Right atrium auricular region (tissue), 2 donors: ENCODE measurements around the gene GOLGA1. TPM values are rescaled to one million over a fixed set of nuclear protein-coding genes. Genes with fewer than 3 reads are reported as not detected.
A peak's percentile ranks its signal among the peaks of the same experiment; 100 is the strongest.

Experiments used
- DNase-seq: peaks from one replicate; pipeline ENCODE4 v3.0.0-alpha.2; 2019; ENCODE audit warnings: low spot score
- H3K27ac ChIP-seq, 2 donors: fragments of 200-600 bp; sonication (generic); 1 replicate in 1 of 2; 2 replicates in 1 of 2; pipeline ENCODE4 v1.5.1; 2016 to 2019
- H3K27me3 ChIP-seq, 2 donors: fragments of 200-600 bp; sonication (generic); one replicate each; pipeline versions ENCODE4 v1.5.1 to v1.6.0; 2017 to 2019
- H3K36me3 ChIP-seq: fragments of 200-600 bp; sonication (generic); one replicate; pipeline ENCODE4 v1.5.1; 2016
- H3K4me1 ChIP-seq, 2 donors: fragments of 200-600 bp; sonication (generic); one replicate each; pipeline versions ENCODE4 v1.5.1 to v1.6.0; 2017 to 2019
- H3K4me3 ChIP-seq, 2 donors: fragments of 200-600 bp; sonication (generic); 1 replicate in 1 of 2; 2 replicates in 1 of 2; pipeline ENCODE4 v1.5.1; 2017 to 2019; ENCODE audit warnings: mild to moderate bottlenecking in 1 of 2, moderate library complexity in 1 of 2
- H3K9me3 ChIP-seq, 2 donors: fragments of 200-600 bp; sonication (generic); one replicate each; pipeline ENCODE4 v1.5.1; 2019
- total RNA-seq, 2 donors: library from RNA; depleted of rRNA; stranded (reverse); fragments of >200 nt; gene quantifications; one replicate each; pipeline ENCODE4 v1.1.0, GENCODE V29; 2016
- TF ChIP-seq, protein P1 (sequence below), 2 donors: fragments of 200-600 bp; sonication (generic); IDR thresholded peaks; one replicate each; pipeline ENCODE4 v1.5.1; 2019; ENCODE audit warnings: antibody characterized with exemption in 2 of 2

The GOLGA1 gene
- total RNA-seq, 2 donors from 2014 or later: 12.8 to 17.2 TPM

DNA sequence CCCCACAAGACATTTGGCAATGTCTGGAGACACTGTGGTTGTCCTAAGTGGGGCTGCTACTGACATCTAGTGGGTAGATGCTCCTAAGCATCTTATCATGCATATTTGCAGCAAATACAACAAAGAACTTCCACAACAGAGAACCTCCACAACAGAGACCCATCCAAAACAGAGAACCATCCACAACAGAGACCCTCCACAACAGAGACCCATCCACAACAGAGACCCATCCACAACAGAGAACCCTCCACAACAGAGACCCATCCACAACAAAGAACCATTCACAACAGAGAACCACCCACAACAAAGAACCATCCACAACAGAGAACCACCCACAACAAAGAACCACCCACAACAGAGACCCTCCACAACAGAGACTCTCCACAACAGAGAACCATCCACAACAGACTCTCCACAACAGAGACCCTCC is 46.1 kb downstream of the GOLGA1 start:
- H3K36me3 ChIP-seq: peaks cover 54% of the 10 kb centered on the region
- no peak overlapping the region for H3K4me3 ChIP-seq
- H3K4me1 ChIP-seq: no peaks in the 10 kb centered on the region
- DNase-seq: no peak
- TF ChIP-seq, protein P1, sequence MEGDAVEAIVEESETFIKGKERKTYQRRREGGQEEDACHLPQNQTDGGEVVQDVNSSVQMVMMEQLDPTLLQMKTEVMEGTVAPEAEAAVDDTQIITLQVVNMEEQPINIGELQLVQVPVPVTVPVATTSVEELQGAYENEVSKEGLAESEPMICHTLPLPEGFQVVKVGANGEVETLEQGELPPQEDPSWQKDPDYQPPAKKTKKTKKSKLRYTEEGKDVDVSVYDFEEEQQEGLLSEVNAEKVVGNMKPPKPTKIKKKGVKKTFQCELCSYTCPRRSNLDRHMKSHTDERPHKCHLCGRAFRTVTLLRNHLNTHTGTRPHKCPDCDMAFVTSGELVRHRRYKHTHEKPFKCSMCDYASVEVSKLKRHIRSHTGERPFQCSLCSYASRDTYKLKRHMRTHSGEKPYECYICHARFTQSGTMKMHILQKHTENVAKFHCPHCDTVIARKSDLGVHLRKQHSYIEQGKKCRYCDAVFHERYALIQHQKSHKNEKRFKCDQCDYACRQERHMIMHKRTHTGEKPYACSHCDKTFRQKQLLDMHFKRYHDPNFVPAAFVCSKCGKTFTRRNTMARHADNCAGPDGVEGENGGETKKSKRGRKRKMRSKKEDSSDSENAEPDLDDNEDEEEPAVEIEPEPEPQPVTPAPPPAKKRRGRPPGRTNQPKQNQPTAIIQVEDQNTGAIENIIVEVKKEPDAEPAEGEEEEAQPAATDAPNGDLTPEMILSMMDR (IDR thresholded peaks at IDR 0.05): peak in 1 of 2 donors; percentile 46
- H3K9me3 ChIP-seq: no peaks in the 10 kb centered on the region
- H3K27ac ChIP-seq: no peak overlapping the region
- no peaks in the 10 kb centered on the region for H3K27me3 ChIP-seq

DNA sequence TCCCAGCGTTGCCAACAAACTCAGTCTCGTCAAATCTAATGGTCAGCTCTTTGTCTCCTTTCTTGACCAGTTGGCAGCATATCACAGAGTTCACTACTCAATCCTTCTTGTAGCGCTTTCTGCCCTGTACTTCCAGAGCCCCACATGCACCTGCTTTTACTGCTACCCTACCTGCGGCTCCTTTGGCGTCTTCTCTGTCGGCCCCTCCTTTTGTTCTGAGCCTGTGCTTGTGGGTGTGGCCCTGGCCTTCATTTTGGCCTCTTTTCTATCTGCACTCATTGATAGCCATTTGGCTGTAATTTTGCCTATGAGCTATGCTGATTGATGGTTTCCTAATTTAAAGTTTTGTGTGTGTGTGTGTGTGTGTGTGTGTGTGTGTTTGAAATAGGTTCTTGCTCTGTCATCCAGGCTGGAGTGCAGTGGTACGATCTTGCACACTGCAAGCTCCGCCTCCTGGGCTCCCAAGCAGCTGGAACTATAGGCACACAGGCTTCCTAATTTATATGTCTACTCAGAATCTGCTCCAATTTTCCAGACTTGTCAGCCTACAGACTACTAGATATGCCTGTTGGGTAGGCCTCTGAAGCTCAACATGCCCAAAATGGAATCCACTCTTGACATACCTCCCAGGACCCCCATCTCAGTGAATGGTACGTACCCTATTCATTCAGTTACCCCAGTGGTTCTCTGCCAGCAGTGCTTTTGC is 46.7 kb downstream of the GOLGA1 start:
- TF ChIP-seq, protein P1 (IDR thresholded peaks at IDR 0.05): no peak
- H3K27ac ChIP-seq: no peak overlapping the region
- H3K36me3 ChIP-seq: peaks cover 54% of the 10 kb centered on the region
- no peaks in the 10 kb centered on the region for H3K9me3 ChIP-seq
- no peak for DNase-seq
- H3K27me3 ChIP-seq: no peaks in the 10 kb centered on the region
- H3K4me1 ChIP-seq: no peaks in the 10 kb centered on the region
- H3K4me3 ChIP-seq: no peak overlapping the region

DNA sequence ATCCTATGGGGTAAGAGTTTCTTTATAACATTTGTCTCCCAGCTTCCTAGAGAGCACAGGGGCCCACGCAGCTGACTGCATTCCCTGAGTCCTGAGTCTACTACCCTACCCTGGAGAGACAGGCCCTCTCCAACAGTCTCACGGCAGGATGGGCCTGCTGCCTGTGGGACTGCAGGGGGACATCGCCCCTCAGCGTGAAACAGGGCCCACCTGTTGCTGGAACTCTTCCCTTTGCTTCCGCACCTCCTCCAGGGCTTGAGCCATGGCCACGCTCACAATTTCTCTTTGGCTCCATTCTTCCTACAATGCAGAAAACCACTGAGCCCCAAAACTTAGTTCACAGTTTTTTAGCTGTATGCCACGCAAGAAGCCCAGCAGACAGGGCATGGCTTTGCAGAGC is 50.7 kb downstream of the GOLGA1 start:
- no peak for DNase-seq
- TF ChIP-seq, protein P1 (IDR thresholded peaks at IDR 0.05): no peak
- peaks cover 75% of the 10 kb centered on the region for H3K36me3 ChIP-seq
- no peaks in the 10 kb centered on the region for H3K4me1 ChIP-seq
- H3K9me3 ChIP-seq: no peaks in the 10 kb centered on the region
- no peaks in the 10 kb centered on the region for H3K27me3 ChIP-seq
- H3K4me3 ChIP-seq: no peak overlapping the region
- no peak overlapping the region for H3K27ac ChIP-seq

DNA sequence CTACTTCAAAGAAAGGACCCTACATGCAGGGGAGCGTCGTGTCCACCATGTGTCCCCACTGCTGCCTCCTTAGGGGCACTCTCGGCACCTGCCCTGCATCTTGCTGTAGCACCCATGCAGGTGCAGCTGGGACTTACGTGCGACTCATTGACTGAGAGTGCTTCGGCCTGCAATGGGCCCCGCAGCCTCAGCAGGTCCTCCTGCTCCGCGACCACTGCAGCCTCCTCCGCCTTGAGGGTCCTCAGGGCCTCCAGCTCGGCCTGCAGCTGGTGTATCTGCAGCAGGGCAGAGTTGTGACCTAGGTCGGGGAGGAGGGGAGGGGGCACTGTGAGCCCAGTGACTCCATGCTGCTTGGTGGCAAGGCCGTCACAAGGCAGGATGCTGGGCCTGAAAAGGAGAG is 51.9 kb downstream of the GOLGA1 start:
- H3K4me3 ChIP-seq: no peak overlapping the region
- no peak for DNase-seq
- H3K9me3 ChIP-seq: no peaks in the 10 kb centered on the region
- no peak overlapping the region for H3K27ac ChIP-seq
- peaks cover 82% of the 10 kb centered on the region for H3K36me3 ChIP-seq
- TF ChIP-seq, protein P1 (IDR thresholded peaks at IDR 0.05): no peak
- no peaks in the 10 kb centered on the region for H3K27me3 ChIP-seq
- H3K4me1 ChIP-seq: no peaks in the 10 kb centered on the region

DNA sequence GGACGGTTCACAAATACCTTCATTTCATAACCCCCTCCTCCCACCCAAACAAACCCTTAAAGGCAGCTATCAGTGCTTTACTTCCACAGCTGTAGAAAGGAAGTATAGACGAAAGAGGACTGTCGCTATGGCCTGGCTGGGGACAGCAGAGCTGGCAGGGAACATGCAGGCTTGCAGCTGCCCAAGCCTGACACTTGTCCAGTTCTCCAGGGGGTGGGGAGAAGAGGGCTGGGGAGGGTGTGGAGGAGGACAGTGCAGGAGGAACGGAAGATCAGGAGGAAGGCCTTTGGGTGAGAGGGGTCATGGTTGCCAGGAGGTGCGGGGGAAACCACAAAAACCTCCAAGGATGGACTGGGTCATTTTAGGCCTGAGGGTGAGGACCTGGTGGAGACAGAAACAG is 53.1 kb downstream of the GOLGA1 start:
- H3K4me3 ChIP-seq: no peak overlapping the region
- no peaks in the 10 kb centered on the region for H3K27me3 ChIP-seq

More for the DNA sequence above, 53.1 kb downstream of the GOLGA1 start:
- Histone ChIP-seq H3K27ac (no peak overlapping the region), H3K36me3 (peaks cover 71% of the 10 kb centered on the region), H3K4me1 (no peaks in the 10 kb centered on the region), H3K9me3 (no peaks in the 10 kb centered on the region)
- TF ChIP-seq, protein P1 (IDR thresholded peaks at IDR 0.05): no peak
- DNase-seq: no peak
